Activated CD8-positive, alpha-beta T cell treated with anti-CD3 and anti-CD28 coated beads, Interleukin-2, amount 10 ng/mL, durations not matched to agents 7 days and 5 days (primary cell): ENCODE results near the gene MPRIP. TPM values are rescaled to one million over a fixed set of nuclear protein-coding genes. Genes with fewer than 3 reads are reported as not detected.
A peak's percentile ranks its signal among the peaks of the same experiment; 100 is the strongest.

Experiments
- ATAC-seq: fragments of 150-1000 bp; cut with Tn5 transposase; one replicate; pipeline ENCODE4 v1.10.0; 2021; ENCODE audit warnings: moderate library complexity
- CTCF ChIA-PET: fragments of 350-600 bp; sonication (Branson Sonifier 250); formaldehyde crosslinking; loops from one replicate; lab custom pipeline; 2021; ENCODE audit warnings: antibody characterized with exemption; lab: Charles Lee
- POLR2A ChIA-PET: fragments of 350-600 bp; sonication (Branson Sonifier 250); formaldehyde crosslinking; loops from one replicate; lab custom pipeline; 2021; ENCODE audit warnings: antibody characterized with exemption; lab: Charles Lee
- DNase-seq: peaks from one replicate; pipeline ENCODE4 v3.0.0-alpha.2; 2020
- H3K27ac Mint-ChIP-seq: one replicate; pipeline ENCODE4 v1.8.0; 2021; ENCODE audit warnings: mild to moderate bottlenecking, mixed read lengths
- H3K27me3 Mint-ChIP-seq: one replicate; pipeline ENCODE4 v1.8.0; 2021; ENCODE audit warnings: low read depth, mixed read lengths
- H3K36me3 Mint-ChIP-seq: one replicate; pipeline ENCODE4 v1.8.0; 2021; ENCODE audit warnings: low read depth, mixed read lengths
- H3K4me1 Mint-ChIP-seq: one replicate; pipeline ENCODE4 v1.8.0; 2021; ENCODE audit warnings: low read depth, mixed read lengths
- H3K4me3 Mint-ChIP-seq: one replicate; pipeline ENCODE4 v1.8.0; 2021; ENCODE audit warnings: mild to moderate bottlenecking, mixed read lengths
- H3K9me3 Mint-ChIP-seq: one replicate; pipeline ENCODE4 v1.8.0; 2022; ENCODE audit warnings: mixed read lengths; ENCODE audit not compliant: insufficient read depth
- total RNA-seq, 2 experiments: library from RNA; stranded (reverse); gene quantifications; one replicate each; pipeline ENCODE4 v1.2.3, GENCODE V29; 2021

Gene MPRIP
- total RNA-seq, 2 experiments from 2014 or later: 217 to 226 TPM

GRCh38 chr17:17165666-17166308 lies 123.5 kb downstream of the MPRIP start:
- ChIA-PET CTCF (no interaction called here), POLR2A (no interaction called here)
- H3K9me3 Mint-ChIP-seq: no peaks in the 10 kb centered on the region
- ATAC-seq (no peak), DNase-seq (no peak)
- H3K27ac Mint-ChIP-seq: no peak overlapping the region
- H3K27me3 Mint-ChIP-seq: no peaks in the 10 kb centered on the region
- no peak overlapping the region for H3K4me3 Mint-ChIP-seq
- H3K36me3 Mint-ChIP-seq: peaks cover 40% of the 10 kb centered on the region
- peaks cover 4% of the 10 kb centered on the region for H3K4me1 Mint-ChIP-seq

- no peaks in the 10 kb centered on the region for H3K27me3 Mint-ChIP-seq
- H3K9me3 Mint-ChIP-seq: no peaks in the 10 kb centered on the region
- POLR2A ChIA-PET: no interaction called here
- ATAC-seq (no peak), DNase-seq (no peak)
- CTCF ChIA-PET: interaction anchor here (0.8 to 1.2 kb wide), 2 partner anchors 11 to 25 kb away, joined by 3 to 4 read pairs; no protein-coding TSS in a partner anchor
- H3K4me1 Mint-ChIP-seq: peaks cover 11% of the 10 kb centered on the region
- H3K4me3 Mint-ChIP-seq: no peak overlapping the region
- H3K27ac Mint-ChIP-seq: peak overlapping the region; percentile 60
- H3K36me3 Mint-ChIP-seq: peaks cover 42% of the 10 kb centered on the region
These were observed 124.2 kb downstream of the MPRIP start for GRCh38 chr17:17166446-17166845.

GRCh38 chr17:17167356-17167755 lies 125.1 kb downstream of the MPRIP start:
- ChIA-PET POLR2A (no interaction called here), CTCF (interaction anchor here (0.8 to 1.2 kb wide), 3 partner anchors 12 to 26 kb away, joined by 3 to 4 read pairs (median 3); no protein-coding TSS in a partner anchor)
- H3K4me3 Mint-ChIP-seq: no peak overlapping the region
- H3K27me3 Mint-ChIP-seq: no peaks in the 10 kb centered on the region
- H3K36me3 Mint-ChIP-seq: peaks cover 44% of the 10 kb centered on the region
- ATAC-seq (no peak), DNase-seq (no peak)
- peak overlapping the region; percentile 2 for H3K27ac Mint-ChIP-seq
- H3K9me3 Mint-ChIP-seq: no peaks in the 10 kb centered on the region
- H3K4me1 Mint-ChIP-seq: peaks cover 17% of the 10 kb centered on the region

- DNase-seq (no peak), ATAC-seq (no peak)
- Mint-ChIP-seq H3K36me3 (peaks cover 48% of the 10 kb centered on the region), H3K4me3 (no peak overlapping the region), H3K4me1 (peaks cover 24% of the 10 kb centered on the region), H3K27me3 (no peaks in the 10 kb centered on the region), H3K27ac (peak overlapping the region; percentile 27), H3K9me3 (no peaks in the 10 kb centered on the region)
- ChIA-PET POLR2A (no interaction called here), CTCF (interaction anchor here (1.2 kb wide), 1 partner anchor 19 kb away, joined by 3 read pairs; no protein-coding TSS in a partner anchor)
These were observed 125.7 kb downstream of the MPRIP start for GRCh38 chr17:17167986-17168385.

GRCh38 chr17:17168401-17168800 lies 126.1 kb downstream of the MPRIP start:
- DNase-seq: no peak
- peak overlapping the region; percentile 27 for H3K27ac Mint-ChIP-seq
- ATAC-seq: no peak
- no peak overlapping the region for H3K4me3 Mint-ChIP-seq
- POLR2A ChIA-PET: interaction anchor here (1.5 kb wide), 1 partner anchor 9 kb away, joined by 3 read pairs; no protein-coding TSS in a partner anchor
- CTCF ChIA-PET: interaction anchor here (0.9 kb wide), 1 partner anchor 12 kb away, joined by 3 read pairs; no protein-coding TSS in a partner anchor
- no peaks in the 10 kb centered on the region for H3K27me3 Mint-ChIP-seq
- peaks cover 50% of the 10 kb centered on the region for H3K36me3 Mint-ChIP-seq
- H3K9me3 Mint-ChIP-seq: no peaks in the 10 kb centered on the region
- H3K4me1 Mint-ChIP-seq: peaks cover 28% of the 10 kb centered on the region

GRCh38 chr17:17169396-17169795 lies 127.1 kb downstream of the MPRIP start:
- CTCF ChIA-PET: interaction anchor here (0.9 kb wide), 1 partner anchor 13 kb away, joined by 3 read pairs; no protein-coding TSS in a partner anchor

GRCh38 chr17:17170346-17170985 lies 128.2 kb downstream of the MPRIP start:
- DNase-seq (no peak), ATAC-seq (no peak)
- ChIA-PET CTCF (no interaction called here), POLR2A (no interaction called here)
- Mint-ChIP-seq H3K4me3 (no peak overlapping the region), H3K27me3 (no peaks in the 10 kb centered on the region), H3K4me1 (peaks cover 44% of the 10 kb centered on the region), H3K9me3 (no peaks in the 10 kb centered on the region), H3K27ac (peak overlapping the region; percentile 73), H3K36me3 (peaks cover 57% of the 10 kb centered on the region)

More at GRCh38 chr17:17169396-17169795, 127.1 kb downstream of the MPRIP start:
- POLR2A ChIA-PET: interaction anchor here (1.5 kb wide), 1 partner anchor 8 kb away, joined by 3 read pairs; no protein-coding TSS in a partner anchor
- H3K27me3 Mint-ChIP-seq: no peaks in the 10 kb centered on the region
- peak overlapping the region; percentile 49 for H3K27ac Mint-ChIP-seq
- H3K36me3 Mint-ChIP-seq: peaks cover 56% of the 10 kb centered on the region
- DNase-seq (no peak), ATAC-seq (no peak)
- no peaks in the 10 kb centered on the region for H3K9me3 Mint-ChIP-seq
- H3K4me1 Mint-ChIP-seq: peaks cover 35% of the 10 kb centered on the region
- H3K4me3 Mint-ChIP-seq: no peak overlapping the region

- ATAC-seq (no peak), DNase-seq (no peak)
- Mint-ChIP-seq H3K36me3 (peaks cover 63% of the 10 kb centered on the region), H3K4me3 (no peak overlapping the region), H3K27ac (peak overlapping the region; percentile 73), H3K4me1 (peaks cover 50% of the 10 kb centered on the region), H3K27me3 (no peaks in the 10 kb centered on the region), H3K9me3 (no peaks in the 10 kb centered on the region)
- ChIA-PET POLR2A (no interaction called here), CTCF (interaction anchor here (1.1 kb wide), 1 partner anchor 13 kb away, joined by 3 read pairs; no protein-coding TSS in a partner anchor)
These were observed 128.9 kb downstream of the MPRIP start for GRCh38 chr17:17171186-17171585.

- ChIA-PET POLR2A (no interaction called here), CTCF (interaction anchor here (0.8 to 1.1 kb wide), 2 partner anchors 12 to 14 kb away, joined by 3 read pairs; no protein-coding TSS in a partner anchor)
- peak overlapping the region; percentile 85 for H3K27ac Mint-ChIP-seq
- peaks cover 70% of the 10 kb centered on the region for H3K36me3 Mint-ChIP-seq
- no peaks in the 10 kb centered on the region for H3K9me3 Mint-ChIP-seq
- ATAC-seq (no peak), DNase-seq (no peak)
- H3K27me3 Mint-ChIP-seq: no peaks in the 10 kb centered on the region
- H3K4me1 Mint-ChIP-seq: peaks cover 59% of the 10 kb centered on the region
- H3K4me3 Mint-ChIP-seq: no peak overlapping the region
These were observed 130.0 kb downstream of the MPRIP start for GRCh38 chr17:17172001-17172939.

- CTCF ChIA-PET: interaction anchor here (0.8 kb wide), 1 partner anchor 14 kb away, joined by 3 read pairs; no protein-coding TSS in a partner anchor
- no peak for ATAC-seq
- POLR2A ChIA-PET: no interaction called here
- Mint-ChIP-seq H3K27me3 (no peaks in the 10 kb centered on the region), H3K4me3 (no peak overlapping the region), H3K27ac (peak overlapping the region; percentile 77), H3K36me3 (peaks cover 72% of the 10 kb centered on the region), H3K4me1 (peaks cover 67% of the 10 kb centered on the region), H3K9me3 (no peaks in the 10 kb centered on the region)
- DNase-seq: no peak
These were observed 130.7 kb downstream of the MPRIP start for GRCh38 chr17:17172990-17173389.

- Mint-ChIP-seq H3K27me3 (no peaks in the 10 kb centered on the region), H3K36me3 (peaks cover 72% of the 10 kb centered on the region), H3K9me3 (no peaks in the 10 kb centered on the region), H3K27ac (peak overlapping the region; percentile 77), H3K4me3 (no peak overlapping the region), H3K4me1 (peaks cover 72% of the 10 kb centered on the region)
- DNase-seq (no peak), ATAC-seq (no peak)
- ChIA-PET POLR2A (interaction anchor here (0.5 kb wide), 1 partner anchor 589 kb away, joined by 5 read pairs; no protein-coding TSS in a partner anchor), CTCF (interaction anchor here (0.8 to 1.1 kb wide), 2 partner anchors 32 to 64 kb away, joined by 3 read pairs; no protein-coding TSS in a partner anchor)
These were observed 131.7 kb downstream of the MPRIP start for GRCh38 chr17:17173921-17174320.
